Measurements from ENCODE around the gene SPSB1. TPM values are rescaled to one million over a fixed set of nuclear protein-coding genes. Genes with fewer than 3 reads are reported as not detected.

Gene SPSB1
- total RNA-seq, 4 donors from 2014 or later: 12.3 to 29.6 (median 20.7) TPM

- TF ChIP-seq POLR2A (IDR thresholded peaks at IDR 0.05) (no peak), CTCF (IDR thresholded peaks at IDR 0.05) (no peak)
- no peaks in the 10 kb centered on the region for H3K9me3 ChIP-seq
- no peaks in the 10 kb centered on the region for H3K4me1 ChIP-seq
- DNase-seq: no peak
- H3K36me3 ChIP-seq: no peaks in the 10 kb centered on the region
- no peak overlapping the region for H3K27ac ChIP-seq
- H3K27me3 ChIP-seq: no peaks in the 10 kb centered on the region
- intact Hi-C loops (cut with DNase I; ENCODE audit: low total_unique reads): no loop called here
- no peak overlapping the region for H3K4me3 ChIP-seq
Observed at GRCh38 chr1:9273177-9273576, 19.5 kb upstream of the SPSB1 start.

GRCh38 chr1:9275161-9275560 lies 17.5 kb upstream of the SPSB1 start:
- Histone ChIP-seq H3K36me3 (no peaks in the 10 kb centered on the region), H3K9me3 (no peaks in the 10 kb centered on the region), H3K4me1 (no peaks in the 10 kb centered on the region), H3K27me3 (no peaks in the 10 kb centered on the region), H3K4me3 (no peak overlapping the region), H3K27ac (no peak overlapping the region)
- DNase-seq: no peak
- no peak for TF ChIP-seq CTCF (IDR thresholded peaks at IDR 0.05)
- TF ChIP-seq POLR2A (IDR thresholded peaks at IDR 0.05): no peak
- intact Hi-C loops (cut with DNase I; ENCODE audit: low total_unique reads): no loop called here

GRCh38 chr1:9275567-9276034 lies 17.1 kb upstream of the SPSB1 start:
- no peaks in the 10 kb centered on the region for H3K27me3 ChIP-seq
- TF ChIP-seq POLR2A (IDR thresholded peaks at IDR 0.05): no peak
- no peak for TF ChIP-seq CTCF (IDR thresholded peaks at IDR 0.05)
- intact Hi-C loops (cut with DNase I; ENCODE audit: low total_unique reads): no loop called here
- no peaks in the 10 kb centered on the region for H3K9me3 ChIP-seq
- no peak for DNase-seq
- H3K4me1 ChIP-seq: no peaks in the 10 kb centered on the region
- H3K36me3 ChIP-seq: no peaks in the 10 kb centered on the region
- H3K27ac ChIP-seq: no peak overlapping the region
- no peak overlapping the region for H3K4me3 ChIP-seq

GRCh38 chr1:9278116-9278515 lies 14.6 kb upstream of the SPSB1 start:
- intact Hi-C loops (cut with DNase I; ENCODE audit: low total_unique reads): no loop called here
- no peak for DNase-seq
- no peaks in the 10 kb centered on the region for H3K9me3 ChIP-seq
- no peak overlapping the region for H3K27ac ChIP-seq
- H3K4me1 ChIP-seq: no peaks in the 10 kb centered on the region
- no peaks in the 10 kb centered on the region for H3K36me3 ChIP-seq
- no peaks in the 10 kb centered on the region for H3K27me3 ChIP-seq
- no peak overlapping the region for H3K4me3 ChIP-seq
- TF ChIP-seq CTCF (IDR thresholded peaks at IDR 0.05): no peak
- TF ChIP-seq POLR2A (IDR thresholded peaks at IDR 0.05): no peak

- no peak for TF ChIP-seq POLR2A (IDR thresholded peaks at IDR 0.05)
- no peak for TF ChIP-seq CTCF (IDR thresholded peaks at IDR 0.05)
- intact Hi-C loops (cut with DNase I; ENCODE audit: low total_unique reads): no loop called here
- DNase-seq: no peak
- Histone ChIP-seq H3K36me3 (no peaks in the 10 kb centered on the region), H3K4me1 (no peaks in the 10 kb centered on the region), H3K27me3 (no peaks in the 10 kb centered on the region), H3K4me3 (no peak overlapping the region), H3K9me3 (no peaks in the 10 kb centered on the region), H3K27ac (no peak overlapping the region)
Observed at GRCh38 chr1:9278585-9279153, 14.0 kb upstream of the SPSB1 start.

Measured in uterus (tissue), 4 donors.